HG03064 (cell line): Measurements from ENCODE around the gene C16orf54.
"Not testable (repeated sequence)": the region's sequence is repeated elsewhere in the genome, so short reads cannot be mapped to it uniquely, and the experiment has no call there.

ENCODE experiments used
- ATAC-seq: cut with Tn5 transposase; IDR thresholded peaks from one replicate; pipeline ENCODE4 v1.9.1; 2021; ENCODE audit warnings: low read depth; ENCODE audit not compliant: unreplicated experiment

C16orf54 gene, protein sequence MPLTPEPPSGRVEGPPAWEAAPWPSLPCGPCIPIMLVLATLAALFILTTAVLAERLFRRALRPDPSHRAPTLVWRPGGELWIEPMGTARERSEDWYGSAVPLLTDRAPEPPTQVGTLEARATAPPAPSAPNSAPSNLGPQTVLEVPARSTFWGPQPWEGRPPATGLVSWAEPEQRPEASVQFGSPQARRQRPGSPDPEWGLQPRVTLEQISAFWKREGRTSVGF

DNA sequence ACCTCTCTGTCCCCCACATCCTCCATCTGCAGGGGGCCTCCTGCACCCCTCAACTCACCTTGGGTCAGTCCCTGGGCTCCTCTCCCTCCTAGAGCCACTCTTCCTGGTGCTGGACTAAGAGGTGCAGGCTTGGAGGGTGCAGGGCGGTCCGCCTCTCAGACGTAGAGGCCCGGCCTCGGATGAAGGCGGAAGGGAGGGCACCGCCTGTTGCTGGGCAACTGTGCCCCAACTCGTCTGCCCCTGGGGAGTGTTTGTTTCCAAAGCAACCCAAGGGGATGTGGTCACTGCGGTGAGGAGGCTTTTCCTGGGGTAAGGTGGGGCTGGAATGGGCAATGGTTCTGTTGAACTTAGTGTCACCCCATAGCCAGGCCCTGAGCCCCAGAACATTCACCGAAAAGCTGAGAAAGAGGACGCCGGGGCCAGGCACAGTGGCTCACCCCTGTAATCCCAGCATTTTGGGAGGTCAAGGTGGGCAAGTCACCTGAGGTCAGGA lies at the start of gene C16orf54:
C16orf54 (minus strand) TSS at position 138 of the 493 bp plus-strand sequence. CDS start 1,039 bp downstream, outside the sequence.
- peak; percentile 59 for ATAC-seq

DNA sequence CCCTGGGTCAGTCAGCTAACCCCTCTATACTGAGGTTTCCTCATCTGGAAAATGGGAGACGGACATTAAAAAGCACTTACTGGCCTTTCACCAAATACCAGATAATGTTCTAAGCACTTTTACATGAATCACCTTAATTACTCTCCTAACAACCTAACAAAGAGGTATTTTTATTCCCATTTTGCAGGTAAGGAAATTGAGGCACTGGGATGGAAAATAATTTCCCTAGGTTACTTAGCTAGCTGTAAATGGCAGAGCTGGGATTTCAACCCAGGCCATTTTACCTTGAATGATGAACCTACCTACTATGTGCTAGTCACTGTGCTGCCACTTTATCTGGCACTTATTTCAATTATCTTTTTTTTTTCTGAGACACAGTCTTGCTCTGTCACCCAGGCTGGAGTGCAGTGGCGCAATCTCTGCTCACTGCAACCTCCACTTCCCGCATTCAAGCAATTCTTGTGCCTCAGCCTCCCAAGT lies 48.5 kb upstream of the C16orf54 start:
- no peak for ATAC-seq

DNA sequence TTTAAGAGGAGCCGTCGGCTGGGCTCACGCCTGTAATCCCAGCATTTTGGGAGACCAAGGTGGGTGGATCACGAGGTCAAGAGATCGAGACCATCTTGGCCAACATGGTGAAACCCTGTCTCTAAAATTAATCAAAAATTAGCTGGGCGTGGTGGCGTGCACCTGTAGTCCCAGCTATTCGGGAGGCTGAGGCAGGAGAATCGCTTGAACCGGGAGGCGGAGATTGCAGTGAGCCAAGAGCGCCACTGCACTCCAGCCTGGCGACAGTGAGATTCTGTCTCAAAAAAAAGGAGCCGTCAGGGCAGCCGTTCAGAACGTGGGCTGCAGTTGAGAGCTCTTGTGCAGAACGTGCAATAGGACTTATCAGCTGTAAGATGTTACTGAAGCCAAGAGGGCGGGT lies 47.4 kb upstream of the C16orf54 start:
- not testable (repeated sequence) for ATAC-seq

DNA sequence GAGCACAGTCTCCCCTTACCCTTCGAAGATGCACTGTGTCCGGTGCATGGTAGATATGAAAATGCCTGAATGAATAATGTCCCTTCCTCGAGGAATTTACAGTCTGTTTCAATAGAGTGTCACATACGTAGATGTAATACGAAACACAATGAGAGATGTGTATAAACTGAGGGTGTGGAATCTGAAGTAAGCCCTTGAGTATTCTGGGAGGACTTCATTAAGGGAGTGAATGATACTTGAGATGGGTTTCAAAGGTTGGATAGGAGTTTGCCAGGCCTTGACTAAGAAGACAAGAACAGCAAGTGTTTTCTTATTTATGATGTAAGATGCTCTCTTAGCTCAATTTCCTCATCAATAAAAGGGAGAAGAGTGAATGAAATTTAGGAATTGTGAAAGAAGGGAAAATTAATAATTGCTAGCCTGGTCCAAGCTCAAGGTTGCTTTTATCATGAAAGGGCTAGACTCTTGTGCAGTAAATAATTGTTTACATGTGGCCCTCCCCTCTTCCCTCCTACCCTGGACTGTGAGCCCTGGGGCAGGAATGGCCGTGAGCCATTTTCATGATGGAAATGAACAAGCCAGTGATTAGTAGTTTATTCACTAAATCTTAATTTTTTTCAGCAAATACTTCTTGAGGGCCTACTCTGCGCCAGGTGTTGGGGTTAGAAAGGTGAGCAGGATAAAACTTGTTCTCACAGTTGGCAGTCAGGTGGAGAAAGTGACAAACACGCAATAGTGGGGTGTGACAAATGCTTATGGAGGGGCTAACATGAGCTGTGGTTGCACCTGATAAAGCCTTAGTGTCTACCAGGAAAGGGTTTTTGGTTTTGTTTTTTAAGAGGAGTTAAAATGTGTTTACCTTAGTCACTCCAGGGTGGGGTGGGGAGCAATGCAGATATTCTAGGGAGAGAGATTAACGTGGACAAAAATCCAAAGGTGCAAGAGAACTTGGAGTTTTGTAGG lies 46.3 kb upstream of the C16orf54 start:
- no peak for ATAC-seq

DNA sequence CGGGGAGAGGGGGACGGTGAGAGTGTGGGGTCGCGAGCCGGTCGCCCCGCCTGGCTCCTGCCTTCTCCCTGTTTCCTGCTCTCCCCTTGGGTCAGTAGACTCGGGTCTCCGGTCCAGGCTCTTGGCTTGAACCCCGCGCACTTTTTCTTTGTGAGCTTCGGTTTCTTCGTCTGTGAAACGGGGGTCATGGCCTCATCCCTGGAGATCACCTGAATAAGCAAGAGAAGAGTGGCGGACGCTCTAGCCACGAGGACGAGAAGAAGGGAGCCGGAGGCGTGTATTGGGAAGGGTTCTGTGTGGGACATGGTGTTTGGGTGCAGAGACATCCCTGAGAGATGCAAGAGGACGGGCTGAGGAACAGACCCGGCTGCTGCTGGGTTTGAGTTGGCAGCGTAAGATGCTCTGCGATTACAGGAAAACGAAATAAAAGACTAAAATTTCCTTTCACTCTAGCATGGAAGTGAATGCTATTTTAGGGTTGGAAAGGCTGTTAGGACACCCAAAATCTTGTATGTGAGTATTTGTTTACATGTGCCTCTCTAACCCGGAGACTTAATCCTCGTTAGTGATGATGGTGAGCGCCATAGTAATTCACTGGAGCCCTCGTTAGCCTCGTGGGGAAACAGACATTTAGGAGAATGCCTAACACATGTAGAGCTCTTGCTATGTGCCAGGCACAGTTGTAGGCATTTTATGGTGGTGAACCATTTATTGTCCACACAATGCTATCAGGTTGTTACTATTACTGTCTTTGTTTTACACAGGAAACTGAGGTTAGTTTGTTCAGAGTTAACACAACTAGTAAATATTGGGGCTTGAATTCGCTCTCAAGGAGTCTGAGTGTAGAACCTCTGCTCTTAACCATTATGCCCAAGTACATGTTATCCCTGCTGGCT lies 45.4 kb upstream of the C16orf54 start:
- ATAC-seq: no peak

DNA sequence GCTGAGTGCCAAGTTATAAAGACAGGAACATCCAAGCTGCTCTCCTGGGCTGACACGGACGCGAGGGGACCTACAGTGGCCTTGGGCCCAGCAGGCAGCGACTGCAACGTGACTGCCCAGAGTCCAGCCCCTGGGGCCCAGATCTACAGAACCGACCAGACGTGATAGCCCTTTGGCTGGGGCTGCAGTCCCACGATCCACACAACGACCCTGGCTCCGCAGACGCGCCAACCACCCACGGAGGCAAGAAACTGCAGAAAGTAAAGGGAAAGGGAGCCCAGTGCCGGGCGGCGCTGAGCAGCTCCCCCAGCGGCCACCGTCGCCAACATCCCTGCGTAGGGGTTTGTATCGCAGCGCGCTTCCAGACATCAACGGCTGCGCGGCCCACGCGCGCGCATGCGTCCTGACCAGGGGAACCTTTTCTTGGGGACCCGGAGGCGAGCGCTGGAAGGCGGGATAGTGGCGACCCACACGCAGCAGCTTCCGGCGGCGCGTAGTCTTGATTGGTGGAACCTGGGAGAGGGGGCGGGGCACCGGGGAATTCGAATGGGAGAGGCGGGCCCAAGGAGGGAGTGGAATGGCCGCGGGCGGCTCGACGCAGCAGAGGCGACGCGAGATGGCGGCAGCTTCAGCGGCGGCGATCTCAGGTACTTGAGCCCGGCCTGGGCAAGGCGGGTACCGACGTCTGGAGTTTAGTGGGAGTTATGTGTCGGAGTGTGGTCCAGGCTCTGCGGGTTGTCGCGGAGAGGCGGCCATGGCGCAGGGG lies 44.6 kb upstream of the C16orf54 start, which contains the start of gene KIF22:
KIF22 (plus strand) TSS at position 569 of the 766 bp plus-strand sequence; CDS start at position 578, 9 bp downstream.
- peak; percentile 81 for ATAC-seq

DNA sequence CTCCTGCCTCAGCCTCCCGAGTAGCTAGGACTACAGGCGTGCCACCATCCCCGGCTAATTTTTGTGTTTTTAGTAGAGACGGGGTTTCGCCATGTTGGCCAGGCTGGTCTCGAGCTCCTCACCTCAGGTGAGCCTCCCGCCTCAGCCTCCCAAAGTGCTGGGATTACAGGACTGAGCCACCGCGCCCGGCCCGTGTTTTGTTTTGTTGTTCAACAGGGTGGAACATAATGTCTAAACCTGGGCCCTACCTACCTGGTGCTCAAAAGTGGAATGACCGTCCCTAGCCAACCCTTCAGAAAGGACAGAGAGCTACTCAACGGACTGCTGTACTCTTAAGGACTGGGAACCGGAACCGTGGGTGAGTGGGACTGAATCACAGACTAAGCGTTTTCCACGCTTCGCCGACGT lies 44.0 kb upstream of the C16orf54 start:
- ATAC-seq: no peak

DNA sequence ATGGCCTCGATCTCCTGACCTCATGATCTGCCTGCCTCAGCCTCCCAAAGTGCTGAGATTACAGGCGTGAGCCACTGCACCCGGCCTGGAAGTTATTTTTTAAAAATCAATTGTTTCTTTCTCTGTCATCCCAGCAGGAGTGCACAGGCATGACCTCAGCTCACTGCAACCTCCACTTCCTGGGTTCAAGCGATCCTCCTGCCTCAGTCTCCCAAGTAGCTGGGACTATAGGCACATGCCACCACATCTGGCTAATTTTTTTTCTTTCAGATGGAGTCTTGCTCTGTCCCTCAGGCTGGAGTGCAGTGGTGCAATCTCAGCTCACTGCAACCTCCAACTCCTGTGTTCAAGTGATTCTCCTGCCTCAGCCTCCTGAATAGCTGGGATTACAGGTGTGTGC lies 41.4 kb upstream of the C16orf54 start:
- ATAC-seq: not testable (repeated sequence)

DNA sequence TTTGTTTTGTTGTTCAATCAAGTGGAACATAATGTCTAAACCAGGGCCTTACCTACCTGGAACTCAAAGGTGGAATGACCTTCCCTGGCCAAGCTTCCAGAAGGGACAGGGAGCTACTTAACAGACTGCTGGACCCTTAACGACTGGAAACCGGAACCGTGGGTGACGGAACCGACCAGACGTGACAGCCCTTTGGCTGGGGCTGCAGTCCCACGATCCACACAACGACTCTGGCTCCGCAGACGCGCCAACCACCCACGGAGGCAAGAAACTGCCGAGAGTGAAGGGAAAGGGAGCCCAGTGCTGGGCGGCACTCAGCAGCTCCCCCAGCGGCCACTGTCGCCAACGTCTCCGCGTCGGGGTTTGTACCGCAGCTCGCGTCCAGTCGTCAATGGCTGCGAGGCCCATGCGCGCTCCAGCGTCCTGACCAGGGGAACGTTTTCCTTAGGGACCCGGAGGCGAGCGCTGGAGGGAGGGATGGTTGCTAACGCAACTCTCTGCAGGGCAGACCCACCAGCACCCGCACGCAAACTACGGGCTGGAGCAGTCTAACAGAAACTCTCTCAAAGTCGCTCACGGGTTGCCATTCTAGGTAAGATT lies 39.2 kb upstream of the C16orf54 start:
- no peak for ATAC-seq

DNA sequence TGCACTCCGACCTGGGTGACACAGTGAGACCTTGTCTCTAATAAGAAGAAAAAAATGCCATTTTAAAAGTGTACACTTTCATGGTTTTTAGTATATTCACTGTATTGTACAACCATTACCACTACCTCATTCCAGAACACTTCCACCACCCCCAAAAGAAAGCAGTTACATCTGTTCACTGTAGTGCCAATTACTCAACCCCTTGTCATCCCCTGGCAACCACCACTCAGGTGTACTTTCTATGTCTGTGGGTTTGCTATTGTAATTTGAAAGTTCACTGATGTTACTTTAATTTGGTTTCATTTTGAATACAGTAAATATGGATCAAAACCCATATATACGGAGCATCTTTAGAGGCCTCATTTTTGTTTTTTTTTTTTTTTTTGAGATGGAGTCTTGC lies 38.4 kb upstream of the C16orf54 start:
- no peak for ATAC-seq

DNA sequence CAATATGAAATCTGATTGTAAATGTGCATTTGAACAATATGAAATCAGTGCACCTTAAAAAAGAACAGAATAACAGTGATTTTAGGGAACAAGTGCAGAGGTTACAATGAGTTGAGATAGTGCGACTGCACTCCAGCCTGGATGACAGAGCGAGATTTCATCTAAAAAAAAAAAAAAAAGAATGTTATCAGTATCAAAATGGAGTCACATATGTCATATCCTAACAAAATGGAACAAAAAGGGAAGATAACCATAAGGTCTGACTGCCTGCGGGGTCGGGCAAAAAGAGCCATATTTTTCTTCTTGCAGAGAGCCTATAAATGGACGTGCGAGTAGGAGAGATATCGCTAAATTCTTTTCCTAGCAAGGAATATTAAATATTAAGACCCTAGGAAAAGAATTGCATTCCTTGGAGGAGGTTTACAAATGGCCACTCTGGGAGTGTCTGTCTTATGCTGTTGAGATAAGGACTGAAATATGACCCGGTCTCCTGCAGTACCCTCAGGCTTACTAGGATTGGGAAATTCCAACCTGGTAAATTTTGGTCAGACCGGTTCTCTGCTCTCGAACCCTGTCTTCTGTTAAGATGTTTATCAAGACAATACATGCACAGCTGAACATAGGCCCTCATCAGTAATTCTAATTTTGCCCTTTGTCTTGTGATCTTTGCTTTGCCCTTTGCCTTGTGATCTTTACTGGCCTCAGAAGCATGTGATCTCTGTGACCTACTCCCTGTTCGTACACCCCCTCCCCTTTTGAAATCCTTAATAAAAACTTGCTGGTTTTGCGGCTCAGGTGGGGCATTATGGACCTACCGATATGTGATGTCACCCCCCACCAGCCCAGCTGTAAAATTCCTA lies 37.5 kb upstream of the C16orf54 start:
- ATAC-seq: not testable (repeated sequence)

DNA sequence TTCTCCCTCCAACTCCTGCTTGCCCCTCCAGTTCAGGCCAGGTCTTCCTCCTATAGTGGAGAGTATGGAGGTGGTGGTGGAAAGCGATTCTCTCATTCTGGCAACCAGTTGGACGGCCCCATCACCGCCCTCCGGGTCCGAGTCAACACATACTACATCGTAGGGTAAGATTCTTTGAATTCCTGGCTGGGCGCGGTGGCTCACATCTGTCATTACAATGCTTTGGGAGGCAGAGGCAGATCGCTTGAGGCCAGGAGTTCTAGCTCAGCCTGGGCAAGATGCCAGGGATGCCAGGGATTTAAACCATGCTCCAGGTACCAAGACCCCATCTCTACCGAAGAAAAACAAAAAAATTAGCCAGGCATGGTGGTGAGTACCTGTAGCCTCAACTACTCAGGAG lies 33.7 kb upstream of the C16orf54 start:
- ATAC-seq: no peak

DNA sequence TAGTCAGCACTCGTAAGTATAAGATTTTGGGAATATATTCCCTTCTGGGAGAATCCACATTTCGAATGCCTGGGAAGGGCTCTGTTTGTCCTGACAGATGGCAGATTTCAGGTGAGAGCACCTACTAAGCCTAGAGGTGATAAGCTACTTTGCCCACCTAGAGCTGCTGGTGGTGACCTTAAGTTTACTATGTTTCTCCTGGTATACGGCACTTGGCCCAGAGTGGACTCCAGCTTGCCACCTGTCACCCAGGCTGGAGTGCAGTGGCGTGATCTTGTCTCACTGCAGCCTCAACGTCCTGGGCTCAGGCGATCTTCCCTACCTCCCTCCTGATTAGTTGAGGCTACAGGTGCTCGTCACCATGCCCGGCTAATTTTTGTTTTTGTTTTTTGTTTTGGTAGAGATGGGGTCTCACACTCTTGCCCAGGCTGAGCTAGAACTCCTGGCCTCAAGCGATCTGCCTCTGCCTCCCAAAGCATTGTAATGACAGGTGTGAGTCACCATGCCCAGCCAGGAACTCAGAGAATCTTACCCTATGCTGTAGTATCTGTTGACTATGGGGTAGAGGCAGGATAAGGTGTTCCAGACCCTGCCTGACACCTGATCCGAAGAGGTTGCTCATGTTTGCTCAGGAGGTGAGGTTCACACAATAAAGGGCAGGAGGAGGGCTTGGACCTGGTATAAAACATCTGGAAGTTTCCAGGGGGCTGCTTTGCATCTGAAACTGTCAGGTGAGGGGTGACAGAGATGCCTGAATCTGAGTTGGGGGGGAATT lies 32.0 kb upstream of the C16orf54 start, which contains the start of gene ZG16:
ZG16 (plus strand) TSS at position 681 of the 775 bp plus-strand sequence. CDS start 1,011 bp downstream, outside the sequence.
- no peak for ATAC-seq

DNA sequence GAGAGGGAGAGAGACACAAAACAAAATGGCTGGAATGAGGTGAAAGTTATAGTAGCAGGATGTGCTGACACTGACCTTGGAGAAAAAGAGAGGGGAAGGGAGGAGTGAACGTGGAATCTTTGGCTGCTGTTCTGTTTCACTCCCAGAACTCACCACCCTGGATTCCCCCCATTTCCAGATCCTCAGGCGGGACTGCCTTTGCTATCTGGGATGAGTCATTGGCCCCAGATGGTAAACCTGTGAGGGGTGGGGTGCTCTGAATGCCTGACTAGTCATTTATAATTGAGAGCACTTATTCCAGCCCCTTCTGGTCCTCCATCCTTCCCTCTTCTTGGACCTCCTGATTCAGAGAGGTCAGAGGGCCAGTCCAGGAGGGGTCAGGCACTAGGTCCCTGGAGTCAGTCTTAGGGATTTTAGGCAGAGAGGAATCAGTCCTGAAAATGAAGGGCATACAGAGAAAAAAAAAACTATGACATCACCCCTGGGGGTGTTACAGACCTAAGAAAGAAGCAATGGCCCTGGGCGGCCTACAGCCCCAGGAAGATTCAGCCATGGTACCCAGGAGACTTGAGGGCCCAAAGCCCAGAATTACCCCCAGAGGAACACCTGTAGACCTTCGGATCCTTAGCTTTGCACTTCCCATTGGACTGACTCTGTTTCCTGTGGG lies 30.1 kb upstream of the C16orf54 start:
- ATAC-seq: no peak

DNA sequence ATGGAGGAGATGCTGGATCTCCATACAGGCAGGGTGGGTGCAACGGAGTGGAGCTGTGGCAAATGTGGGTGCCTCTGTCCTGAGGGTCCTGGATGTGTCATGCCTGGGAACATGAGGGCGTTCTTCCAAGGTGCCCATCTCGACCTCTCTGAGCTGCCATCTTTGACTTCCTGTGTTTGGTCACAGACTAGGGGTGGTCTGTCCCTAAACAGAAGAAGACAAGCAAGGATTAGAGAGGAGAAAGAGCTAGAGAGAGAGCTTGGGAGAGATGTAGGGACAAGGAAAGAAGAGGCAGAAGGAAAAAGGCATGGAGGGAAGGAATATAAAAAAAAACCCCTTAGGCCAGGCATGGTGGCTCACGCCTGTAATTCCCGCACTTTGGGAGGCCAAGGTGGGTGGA lies 28.9 kb upstream of the C16orf54 start:
- ATAC-seq: no peak

DNA sequence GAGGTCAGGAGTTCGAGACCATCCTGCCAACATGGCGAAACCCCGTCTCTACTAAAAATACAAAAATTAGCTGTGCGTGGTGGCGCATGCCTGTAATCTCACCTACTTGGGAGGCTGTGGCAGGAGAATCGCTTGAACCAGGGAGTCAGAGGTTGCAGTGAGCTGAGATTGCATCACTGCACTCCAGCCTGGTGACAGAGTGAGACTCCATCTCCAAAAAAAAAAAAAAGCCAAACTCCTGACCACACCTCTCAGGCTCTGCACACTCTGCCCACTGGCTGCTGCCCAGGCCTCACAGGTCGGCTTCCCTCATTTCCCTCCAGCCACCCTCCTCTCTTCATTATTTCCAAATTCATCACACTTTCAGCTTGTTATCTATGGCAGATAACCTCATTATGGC lies 26.5 kb upstream of the C16orf54 start:
- not testable (repeated sequence) for ATAC-seq
